Lower leg skin (tissue), 3 donors: ENCODE measurements around the gene KMT2D.

ENCODE experiments used
- CTCF ChIP-seq, 3 donors: fragments of 450-650 bp; IDR thresholded peaks; one replicate each; pipeline ENCODE4 v1.5.1; 2016; ENCODE audit warnings: antibody characterized with exemption in 3 of 3, mild to moderate bottlenecking in 3 of 3, moderate library complexity in 2 of 3
- POLR2A ChIP-seq, 2 donors: fragments of 450-650 bp; IDR thresholded peaks; one replicate each; pipeline ENCODE4 v1.6.1; 2016 to 2017; ENCODE audit warnings: antibody characterized with exemption in 2 of 2, mild to moderate bottlenecking in 1 of 2, moderate library complexity in 1 of 2

DNA sequence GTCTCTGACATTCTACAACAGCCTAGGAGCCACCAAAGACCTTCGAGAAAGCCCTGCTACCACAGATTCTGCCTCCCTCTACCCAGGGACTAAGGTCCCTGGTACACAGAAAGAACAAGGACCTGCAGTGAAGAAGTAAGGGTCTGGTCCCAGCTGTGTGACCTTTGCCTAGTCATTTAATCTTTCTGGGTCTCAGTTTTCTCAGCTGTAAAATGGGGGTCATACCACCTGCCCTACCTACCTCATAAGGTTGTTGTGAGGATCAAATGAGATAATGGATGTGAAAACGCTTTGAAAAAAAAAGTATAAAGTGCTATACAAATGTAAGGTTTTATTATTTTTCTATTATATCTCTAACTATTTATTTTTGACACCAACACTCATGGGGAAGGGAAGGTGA is 36.8 kb downstream of the KMT2D start:
- TF ChIP-seq CTCF (IDR thresholded peaks at IDR 0.05) = no peak
- TF ChIP-seq POLR2A (IDR thresholded peaks at IDR 0.05) = no peak
